Cortex of kidney (tissue), 1 donor: Measurements from ENCODE around the gene ZNF155.
"Not testable (repeated sequence)": the region's sequence is repeated elsewhere in the genome, so short reads cannot be mapped to it uniquely, and the experiment has no call there.

ENCODE experiments used
- DNase-seq: peaks from one replicate; lab custom pipeline; 2025; lab: John Stamatoyannopoulos, UW

ZNF155 gene

GRCh38 chr19:43983912-43984686 lies at the start of gene ZNF155:
ZNF155 (plus strand) TSS chr19:43984188; CDS start chr19:43988544, 4,356 bp downstream.
- DNase-seq, result no peak

GRCh38 chr19:43934985-43935708 lies 48.8 kb upstream of the ZNF155 start, which contains the start of gene ZNF45:
ZNF45 (minus strand) TSS chr19:43935282; CDS start chr19:43922185, 13,097 bp downstream.
- peak; percentile 55 for DNase-seq

- DNase-seq, result no peak
Measured at GRCh38 chr19:43936188-43936587, 47.8 kb upstream of the ZNF155 start.

- no peak for DNase-seq
Measured at GRCh38 chr19:43939557-43940260, 44.3 kb upstream of the ZNF155 start.

- DNase-seq, result no peak
Measured at GRCh38 chr19:43940719-43941118, 43.3 kb upstream of the ZNF155 start.

- DNase-seq, result no peak
Measured at GRCh38 chr19:43941209-43941608, 42.8 kb upstream of the ZNF155 start.

GRCh38 chr19:43947412-43947811 lies 36.6 kb upstream of the ZNF155 start:
- DNase-seq, result not testable (repeated sequence)

GRCh38 chr19:43949803-43950202 lies 34.2 kb upstream of the ZNF155 start:
- DNase-seq, result not testable (repeated sequence)

GRCh38 chr19:43950834-43951645 lies 32.9 kb upstream of the ZNF155 start, which contains the start of gene ZNF221:
ZNF221 (plus strand) TSS chr19:43951228; CDS start chr19:43962727, 11,499 bp downstream.
- DNase-seq, result peak; percentile 13

GRCh38 chr19:43956827-43957226 lies 27.2 kb upstream of the ZNF155 start:
- no peak for DNase-seq

- DNase-seq, result no peak
Measured at GRCh38 chr19:43957891-43958290, 26.1 kb upstream of the ZNF155 start.

- no peak for DNase-seq
Measured at GRCh38 chr19:43960411-43960810, 23.6 kb upstream of the ZNF155 start.

- DNase-seq, result no peak
Measured at GRCh38 chr19:43966079-43966694, 17.8 kb upstream of the ZNF155 start.

GRCh38 chr19:43976732-43977131 lies 7.3 kb upstream of the ZNF155 start:
- no peak for DNase-seq

GRCh38 chr19:43983544-43983911 lies 460 bp upstream of the ZNF155 start:
- no peak for DNase-seq

GRCh38 chr19:43984687-43985000 lies 656 bp downstream of the ZNF155 start:
- DNase-seq, result no peak

- no peak for DNase-seq
Measured at GRCh38 chr19:43997631-43998290, 13.8 kb downstream of the ZNF155 start.

- DNase-seq, result no peak
Measured at GRCh38 chr19:44002212-44002565, 18.2 kb downstream of the ZNF155 start.

- no peak for DNase-seq
Measured at GRCh38 chr19:44002566-44003460, 18.8 kb downstream of the ZNF155 start, which contains the start of gene ZNF230. ZNF230 (plus strand) TSS chr19:44002957; CDS start chr19:44007079, 4,122 bp downstream.
